GM06990 (cell line): Measurements from ENCODE around the gene RBM38.

ENCODE experiments used
- DNase-seq: peaks from one replicate; pipeline ENCODE4 v3.0.0-alpha.2; 2011; ENCODE audit not compliant: insufficient read length; ENCODE audit errors: extremely low read depth
- H3K27me3 ChIP-seq: replicated peaks from 2 replicates; pipeline ENCODE4 v1.6.0; 2011; ENCODE audit warnings: low read length; ENCODE audit not compliant: control insufficient read depth, insufficient read depth
- H3K36me3 ChIP-seq: 2 replicates; pipeline ENCODE4 v1.5.1; 2011; ENCODE audit warnings: low read length; ENCODE audit not compliant: control insufficient read depth, insufficient read depth
- H3K4me3 ChIP-seq: replicated peaks from 2 replicates; pipeline ENCODE4 v1.5.1; 2011; ENCODE audit warnings: low read depth, mild to moderate bottlenecking, control low read depth, low read length
- CTCF ChIP-seq: IDR thresholded peaks from 2 replicates; pipeline ENCODE4 v1.5.1; 2011; ENCODE audit warnings: low read length, control low read depth, mild to moderate bottlenecking, inconsistent platforms; ENCODE audit not compliant: insufficient read depth, poor library complexity, severe bottlenecking

The RBM38 gene

DNA sequence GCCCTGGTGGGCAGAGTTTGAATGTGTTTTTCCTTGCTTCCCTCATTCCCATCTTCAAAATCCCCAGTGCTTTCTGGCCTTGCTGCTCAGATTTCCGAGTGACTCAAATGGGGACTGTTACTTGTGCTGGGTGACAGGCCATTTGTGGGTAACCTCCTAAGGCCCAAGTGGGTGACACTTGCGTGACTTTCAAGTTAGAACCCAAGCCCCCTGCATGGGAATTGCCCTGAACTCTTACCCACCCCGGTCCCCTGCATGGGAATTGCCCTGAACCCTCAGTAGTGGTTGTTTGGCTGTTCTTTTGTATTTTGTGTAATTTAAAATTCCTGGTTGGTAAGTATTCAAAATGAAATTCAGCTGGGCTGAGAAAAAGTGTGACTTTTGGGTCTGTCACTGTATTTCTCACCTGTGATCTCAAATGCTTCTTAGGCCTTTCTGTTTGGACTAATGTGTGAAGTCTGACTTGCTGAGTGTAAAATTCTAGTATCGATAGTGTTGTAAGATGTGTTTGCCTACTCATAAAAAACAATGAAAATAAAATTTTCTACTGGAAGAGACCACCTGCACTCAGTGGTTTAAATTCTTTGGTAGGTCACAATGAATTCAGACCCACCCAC lies 12.4 kb upstream of the RBM38 start:
- Histone ChIP-seq H3K4me3 (no peak overlapping the region), H3K36me3 (peaks cover 26% of the 10 kb centered on the region), H3K27me3 (no peaks in the 10 kb centered on the region)
- TF ChIP-seq CTCF, result no peak
- DNase-seq, result no peak

DNA sequence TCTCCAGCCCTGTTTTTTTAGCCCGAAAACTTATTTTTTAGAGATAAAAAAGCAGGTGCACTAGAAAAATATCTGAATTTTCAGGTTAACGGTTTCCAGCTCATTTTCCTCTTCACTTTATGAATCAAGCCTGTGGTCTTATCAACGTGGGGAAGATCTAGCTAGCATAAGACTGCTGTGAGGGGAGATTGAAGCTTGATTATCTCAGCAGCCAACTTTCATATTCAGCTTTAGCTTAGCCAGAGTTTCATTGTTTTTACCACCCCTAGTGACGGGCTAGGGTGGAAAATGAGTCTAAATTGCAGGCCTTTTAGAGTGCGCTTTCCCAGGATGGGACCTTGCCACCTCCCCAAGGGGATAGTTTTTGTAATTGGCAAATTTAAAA lies 11.9 kb upstream of the RBM38 start:
- no peak for DNase-seq
- Histone ChIP-seq H3K4me3 (no peak overlapping the region), H3K27me3 (no peaks in the 10 kb centered on the region), H3K36me3 (peaks cover 26% of the 10 kb centered on the region)
- TF ChIP-seq CTCF, result no peak

GRCh38 chr20:57380081-57380750 lies 11.0 kb upstream of the RBM38 start:
- TF ChIP-seq CTCF, result no peak
- Histone ChIP-seq H3K36me3 (peaks cover 18% of the 10 kb centered on the region), H3K27me3 (no peaks in the 10 kb centered on the region), H3K4me3 (no peak overlapping the region)
- no peak for DNase-seq

- Histone ChIP-seq H3K27me3 (no peaks in the 10 kb centered on the region), H3K4me3 (no peak overlapping the region), H3K36me3 (peaks cover 16% of the 10 kb centered on the region)
- TF ChIP-seq CTCF, result peak; percentile 89
- peak; percentile 51 for DNase-seq
Observed at GRCh38 chr20:57381596-57382503, 9.3 kb upstream of the RBM38 start.

- DNase-seq, result no peak
- peaks cover 15% of the 10 kb centered on the region for H3K36me3 ChIP-seq
- TF ChIP-seq CTCF, result no peak
- no peaks in the 10 kb centered on the region for H3K27me3 ChIP-seq
- H3K4me3 ChIP-seq, result no peak overlapping the region
Observed at GRCh38 chr20:57382516-57382915, 8.7 kb upstream of the RBM38 start.
